ENCODE data around the gene TBCD. TPM values are rescaled to one million over a fixed set of nuclear protein-coding genes. Genes with fewer than 3 reads are reported as not detected.

The TBCD gene
- total RNA-seq, 1 donor from 2014 or later, result 156 TPM

GRCh38 chr17:82970818-82971590 is 219.1 kb downstream of the TBCD start:
- Histone ChIP-seq H3K36me3 (no peaks in the 10 kb centered on the region), H3K9me3 (no peaks in the 10 kb centered on the region), H3K27me3 (no peaks in the 10 kb centered on the region), H3K4me1 (no peaks in the 10 kb centered on the region), H3K4me3 (no peak overlapping the region), H3K27ac (no peak overlapping the region)
- no peak for TF ChIP-seq CTCF (IDR thresholded peaks at IDR 0.05)
- intact Hi-C loops (cut with DNase I), result no loop called here
- DNase-seq (ENCODE audit: low spot score in 2 of 2), result no peak

GRCh38 chr17:82972836-82973372 is 221.0 kb downstream of the TBCD start:
- no peak overlapping the region for H3K4me3 ChIP-seq
- no peaks in the 10 kb centered on the region for H3K4me1 ChIP-seq
- TF ChIP-seq CTCF (IDR thresholded peaks at IDR 0.05), result no peak
- no peak for DNase-seq (ENCODE audit: low spot score in 2 of 2)
- H3K27me3 ChIP-seq, result no peaks in the 10 kb centered on the region
- no peaks in the 10 kb centered on the region for H3K36me3 ChIP-seq
- H3K9me3 ChIP-seq, result no peaks in the 10 kb centered on the region
- intact Hi-C loops (cut with DNase I), result no loop called here
- H3K27ac ChIP-seq, result no peak overlapping the region

GRCh38 chr17:82973456-82974135 is 221.7 kb downstream of the TBCD start:
- H3K27ac ChIP-seq, result no peak overlapping the region
- DNase-seq (ENCODE audit: low spot score in 2 of 2), result no peak
- H3K4me1 ChIP-seq, result no peaks in the 10 kb centered on the region
- no peak overlapping the region for H3K4me3 ChIP-seq
- H3K27me3 ChIP-seq, result no peaks in the 10 kb centered on the region
- H3K36me3 ChIP-seq, result no peaks in the 10 kb centered on the region
- intact Hi-C loops (cut with DNase I), result no loop called here
- H3K9me3 ChIP-seq, result no peaks in the 10 kb centered on the region
- TF ChIP-seq CTCF (IDR thresholded peaks at IDR 0.05), result no peak

- no peaks in the 10 kb centered on the region for H3K9me3 ChIP-seq
- intact Hi-C loops (cut with DNase I), result no loop called here
- H3K27ac ChIP-seq, result no peak overlapping the region
- DNase-seq (ENCODE audit: low spot score in 2 of 2), result no peak
- H3K27me3 ChIP-seq, result no peaks in the 10 kb centered on the region
- H3K4me1 ChIP-seq, result no peaks in the 10 kb centered on the region
- no peak for TF ChIP-seq CTCF (IDR thresholded peaks at IDR 0.05)
- no peak overlapping the region for H3K4me3 ChIP-seq
- no peaks in the 10 kb centered on the region for H3K36me3 ChIP-seq
Measured at GRCh38 chr17:82974136-82974952, 222.5 kb downstream of the TBCD start.

- Histone ChIP-seq H3K36me3 (no peaks in the 10 kb centered on the region), H3K4me1 (no peaks in the 10 kb centered on the region), H3K4me3 (no peak overlapping the region), H3K9me3 (no peaks in the 10 kb centered on the region), H3K27me3 (no peaks in the 10 kb centered on the region), H3K27ac (no peak overlapping the region)
- DNase-seq (ENCODE audit: low spot score in 2 of 2), result no peak
- TF ChIP-seq CTCF (IDR thresholded peaks at IDR 0.05), result no peak
- intact Hi-C loops (cut with DNase I), result no loop called here
Measured at GRCh38 chr17:82976982-82977488, 225.2 kb downstream of the TBCD start.

All from ascending aorta (tissue), 2 donors.